MCF 10A (cell line): ENCODE results near the gene CNPY4. TPM values are rescaled to one million over a fixed set of nuclear protein-coding genes. Genes with fewer than 3 reads are reported as not detected.

Experiments used
- BruUV-seq: library from RNA; stranded (reverse); fragments of 400-500 nt; replicated peaks from 2 replicates; lab custom pipeline; 2021; lab: Mats Ljungman, UMichigan
- CTCF ChIA-PET: fragments of 300-600 bp; sonication (Branson Sonifier 250); formaldehyde crosslinking; extraction: SDS; loops from one replicate; lab custom pipeline; 2021; ENCODE audit warnings: antibody characterized with exemption, inconsistent platforms; lab: Yijun Ruan, JAX
- POLR2A ChIA-PET: fragments of 300-600, 350-650 bp; sonication (Branson Sonifier 250); formaldehyde crosslinking; extraction: SDS; loops from one replicate; lab custom pipeline; 2020; ENCODE audit warnings: antibody characterized with exemption, inconsistent platforms; lab: Yijun Ruan, JAX
- DNase-seq: peaks from one replicate; pipeline ENCODE4 v3.0.0-alpha.2; 2018; ENCODE audit not compliant: unreplicated experiment
- H3K27ac Mint-ChIP-seq: one replicate; pipeline ENCODE4 v1.8.0; 2022; ENCODE audit warnings: mild to moderate bottlenecking, low read depth, mixed read lengths; ENCODE audit not compliant: unreplicated experiment
- H3K27me3 Mint-ChIP-seq: one replicate; pipeline ENCODE4 v1.8.0; 2022; ENCODE audit warnings: mixed read lengths; ENCODE audit not compliant: insufficient read depth, unreplicated experiment
- H3K36me3 Mint-ChIP-seq: one replicate; pipeline ENCODE4 v1.8.0; 2022; ENCODE audit warnings: mild to moderate bottlenecking, moderate library complexity, mixed read lengths; ENCODE audit not compliant: insufficient read depth, unreplicated experiment
- H3K4me1 Mint-ChIP-seq: one replicate; pipeline ENCODE4 v1.8.0; 2022; ENCODE audit warnings: mixed read lengths; ENCODE audit not compliant: insufficient read depth, unreplicated experiment
- H3K4me3 Mint-ChIP-seq: one replicate; pipeline ENCODE4 v1.8.0; 2022; ENCODE audit warnings: mild to moderate bottlenecking, moderate library complexity, mixed read lengths; ENCODE audit not compliant: unreplicated experiment
- H3K9me3 Mint-ChIP-seq: one replicate; pipeline ENCODE4 v1.8.0; 2022; ENCODE audit warnings: mixed read lengths; ENCODE audit not compliant: unreplicated experiment
- CTCF ChIP-seq: fragments of 200-600 bp; IDR thresholded peaks from one replicate; pipeline ENCODE4 v1.8.0; 2022; ENCODE audit warnings: antibody characterized with exemption, mild to moderate bottlenecking; ENCODE audit not compliant: unreplicated experiment
- intact Hi-C: fragments of 100-400 bp; cut with micrococcal nuclease; formaldehyde crosslinking; loops from 2 replicates; pipeline ENCODE4 v1.14.1; 2022
- total RNA-seq: library from RNA; stranded (reverse); gene quantifications from 2 replicates; pipeline ENCODE4 v1.2.3, GENCODE V29; 2022

The CNPY4 gene
- total RNA-seq, 1 experiment from 2014 or later, result 2.9 TPM

DNA sequence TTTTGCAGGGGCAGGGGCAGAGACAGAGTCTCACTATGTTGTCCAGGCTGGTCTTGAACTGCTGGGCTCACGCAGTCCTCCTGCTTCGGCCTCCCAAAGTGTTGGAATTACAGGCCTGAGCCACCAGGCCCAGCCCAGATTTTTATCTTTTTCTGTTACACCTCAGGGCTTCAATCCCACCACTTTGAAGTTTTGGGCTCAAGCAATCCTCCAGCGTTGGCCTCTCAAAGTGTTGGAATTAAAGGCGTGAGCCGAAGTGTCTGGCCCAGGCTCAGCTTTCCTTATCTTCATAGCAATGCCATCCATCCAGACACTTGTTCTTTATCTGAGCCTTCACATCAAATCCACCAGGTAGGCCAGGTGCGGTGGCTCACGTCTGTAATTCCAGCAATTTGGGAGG lies 4.4 kb upstream of the CNPY4 start:
- no TSS peak for BruUV-seq
- no peaks in the 10 kb centered on the region for H3K27me3 Mint-ChIP-seq
- no peak for TF ChIP-seq CTCF
- no peaks in the 10 kb centered on the region for H3K4me1 Mint-ChIP-seq
- DNase-seq, result no peak
- POLR2A ChIA-PET, result interaction anchor here (0.6 to 8.0 kb wide), 3 partner anchors 12 to 13 kb away, joined by 3 to 45 read pairs (median 6); partner anchors contain the start of genes AP4M1, MBLAC1 and MCM7
- H3K9me3 Mint-ChIP-seq, result no peaks in the 10 kb centered on the region
- intact Hi-C loops, result no loop called here
- H3K27ac Mint-ChIP-seq, result no peak overlapping the region
- CTCF ChIA-PET, result interaction anchor here (0.7 to 1.2 kb wide), 2 partner anchors 13 to 33 kb away, joined by 3 to 5 read pairs; no protein-coding TSS in a partner anchor
- H3K36me3 Mint-ChIP-seq, result peaks cover 51% of the 10 kb centered on the region
- H3K4me3 Mint-ChIP-seq, result no peak overlapping the region

GRCh38 chr7:100118388-100119071 lies 904 bp upstream of the CNPY4 start:
- Mint-ChIP-seq H3K4me1 (peaks cover 7% of the 10 kb centered on the region), H3K27ac (peak overlapping the region; percentile 99), H3K9me3 (no peaks in the 10 kb centered on the region), H3K4me3 (peak overlapping the region; percentile 98), H3K27me3 (no peaks in the 10 kb centered on the region), H3K36me3 (peaks cover 29% of the 10 kb centered on the region)
- ChIA-PET CTCF (interaction anchor here (0.7 kb wide), 1 partner anchor 652 kb away, joined by 3 read pairs; no protein-coding TSS in a partner anchor), POLR2A (interaction anchor here (8.0 kb wide), 1 partner anchor 16 kb away, joined by 45 read pairs; the partner anchor contains the start of genes AP4M1 and MCM7)
- intact Hi-C loops, result loop anchor here (1.0 kb wide), 1 partner anchor 17 kb away; the partner anchor contains the start of genes AP4M1 and MCM7
- BruUV-seq, result TSS peak; percentile 49
- TF ChIP-seq CTCF, result no peak
- DNase-seq, result no peak

- Mint-ChIP-seq H3K4me1 (peaks cover 7% of the 10 kb centered on the region), H3K36me3 (peaks cover 12% of the 10 kb centered on the region), H3K9me3 (no peaks in the 10 kb centered on the region), H3K27ac (peak overlapping the region; percentile 99), H3K27me3 (no peaks in the 10 kb centered on the region), H3K4me3 (peak overlapping the region; percentile 98)
- ChIA-PET POLR2A (interaction anchor here (1.0 to 2.5 kb wide), 5 partner anchors 19 to 38 kb away, joined by 3 to 18 read pairs (median 5); partner anchors contain the start of genes AP4M1, COPS6, LAMTOR4 and MCM7), CTCF (interaction anchor here (0.6 to 0.7 kb wide), 2 partner anchors 13 to 23 kb away, joined by 3 read pairs; no protein-coding TSS in a partner anchor)
- peak; percentile 46 for DNase-seq
- intact Hi-C loops, result loop anchor here (1.0 kb wide), 1 partner anchor 19 kb away; the partner anchor contains the start of genes AP4M1 and MCM7
- TF ChIP-seq CTCF, result no peak
- no TSS peak for BruUV-seq
Observed at GRCh38 chr7:100119970-100120732, 717 bp downstream of the CNPY4 start.

DNA sequence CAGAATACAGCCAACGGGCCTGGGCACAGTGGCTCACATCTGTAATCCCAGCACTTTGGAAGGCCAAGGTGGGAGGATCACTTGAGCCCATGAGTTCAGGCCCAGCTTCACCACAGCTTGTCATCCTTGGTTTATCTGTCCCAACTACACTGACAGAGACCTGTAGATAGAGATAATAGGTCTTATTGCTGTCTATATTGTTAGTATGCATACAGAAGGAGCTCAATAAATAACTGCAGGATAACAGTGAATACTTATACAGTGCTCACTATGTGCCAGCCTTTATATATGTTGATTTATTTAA lies 1.3 kb downstream of the CNPY4 start:
- no TSS peak for BruUV-seq
- intact Hi-C loops, result no loop called here
- no peak for TF ChIP-seq CTCF
- no peak for DNase-seq
- ChIA-PET POLR2A (interaction anchor here (0.5 to 2.5 kb wide), 6 partner anchors 20 to 562 kb away, joined by 3 to 18 read pairs (median 5); partner anchors contain the start of genes AP4M1, COPS6, LAMTOR4 and MCM7), CTCF (interaction anchor here (0.7 kb wide), 1 partner anchor 23 kb away, joined by 3 read pairs; no protein-coding TSS in a partner anchor)
- H3K36me3 Mint-ChIP-seq, result peaks cover 11% of the 10 kb centered on the region
- no peaks in the 10 kb centered on the region for H3K27me3 Mint-ChIP-seq
- H3K4me3 Mint-ChIP-seq, result peak overlapping the region; percentile 98
- peaks cover 7% of the 10 kb centered on the region for H3K4me1 Mint-ChIP-seq
- H3K27ac Mint-ChIP-seq, result peak overlapping the region; percentile 9
- no peaks in the 10 kb centered on the region for H3K9me3 Mint-ChIP-seq
